ENCODE results near the gene NCAPH2. TPM values are rescaled to one million over a fixed set of nuclear protein-coding genes. Genes with fewer than 3 reads are reported as not detected.

NCAPH2 gene
- total and polyA plus RNA-seq, 2 of the 13 experiments (the other 11 are each of a cell fraction or from before 2014, with no cell fraction given): 28.1 to 64.4 TPM

DNA sequence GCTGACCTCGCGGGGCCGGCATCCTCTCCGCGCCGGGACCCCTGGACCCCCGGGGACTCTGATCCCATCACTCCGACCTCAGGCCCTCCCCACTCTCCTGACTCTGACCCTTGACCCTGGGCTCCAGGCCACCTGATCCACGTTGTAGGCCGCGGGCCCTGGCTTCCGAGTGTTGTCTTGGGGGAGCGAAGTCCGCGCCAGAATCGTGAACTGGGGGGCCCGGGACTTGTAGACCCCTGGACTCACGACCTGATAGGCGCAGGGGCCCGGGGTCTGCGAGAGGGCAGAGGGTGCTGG lies 22.5 kb downstream of the NCAPH2 start (continued):
- TF ChIP-seq, protein P1, sequence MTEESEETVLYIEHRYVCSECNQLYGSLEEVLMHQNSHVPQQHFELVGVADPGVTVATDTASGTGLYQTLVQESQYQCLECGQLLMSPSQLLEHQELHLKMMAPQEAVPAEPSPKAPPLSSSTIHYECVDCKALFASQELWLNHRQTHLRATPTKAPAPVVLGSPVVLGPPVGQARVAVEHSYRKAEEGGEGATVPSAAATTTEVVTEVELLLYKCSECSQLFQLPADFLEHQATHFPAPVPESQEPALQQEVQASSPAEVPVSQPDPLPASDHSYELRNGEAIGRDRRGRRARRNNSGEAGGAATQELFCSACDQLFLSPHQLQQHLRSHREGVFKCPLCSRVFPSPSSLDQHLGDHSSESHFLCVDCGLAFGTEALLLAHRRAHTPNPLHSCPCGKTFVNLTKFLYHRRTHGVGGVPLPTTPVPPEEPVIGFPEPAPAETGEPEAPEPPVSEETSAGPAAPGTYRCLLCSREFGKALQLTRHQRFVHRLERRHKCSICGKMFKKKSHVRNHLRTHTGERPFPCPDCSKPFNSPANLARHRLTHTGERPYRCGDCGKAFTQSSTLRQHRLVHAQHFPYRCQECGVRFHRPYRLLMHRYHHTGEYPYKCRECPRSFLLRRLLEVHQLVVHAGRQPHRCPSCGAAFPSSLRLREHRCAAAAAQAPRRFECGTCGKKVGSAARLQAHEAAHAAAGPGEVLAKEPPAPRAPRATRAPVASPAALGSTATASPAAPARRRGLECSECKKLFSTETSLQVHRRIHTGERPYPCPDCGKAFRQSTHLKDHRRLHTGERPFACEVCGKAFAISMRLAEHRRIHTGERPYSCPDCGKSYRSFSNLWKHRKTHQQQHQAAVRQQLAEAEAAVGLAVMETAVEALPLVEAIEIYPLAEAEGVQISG (CRISPR knock-in tag; IDR thresholded peaks at IDR 0.05): peak; percentile 29
- TF ChIP-seq NPAS2 (CRISPR knock-in tag; IDR thresholded peaks at IDR 0.05; ENCODE audit: borderline replicate concordance) (no peak), TBP (CRISPR knock-in tag; IDR thresholded peaks at IDR 0.05) (0 out of 2 replicates have a peak, but pooled peaks have one; percentile 46), NCOR1 (IDR thresholded peaks at IDR 0.05; ENCODE audit: borderline replicate concordance, low read length) (peak; percentile 56), NONO (IDR thresholded peaks at IDR 0.05) (no peak), NONO (CRISPR knock-in tag; conservative IDR thresholded peaks at IDR 0.05) (peak; percentile 98), ZNF430 (CRISPR knock-in tag; IDR thresholded peaks at IDR 0.05) (peak; percentile 19; the same call in 1 of the 2 replicates), ZNF143 (CRISPR knock-in tag; IDR thresholded peaks at IDR 0.05) (0 out of 2 replicates have a peak, but pooled peaks have one; percentile 9), NR2F1 (CRISPR knock-in tag; IDR thresholded peaks at IDR 0.05) (peak; percentile 10 to 76; a peak in 3 of 4 replicates), ZNF737 (CRISPR knock-in tag; IDR thresholded peaks at IDR 0.05; ENCODE audit: borderline replicate concordance) (peak; percentile 15; the same call in 1 of the 2 replicates), RAD21 (CRISPR knock-in tag; IDR thresholded peaks at IDR 0.05) (no peak)
- TF ChIP-seq, protein P2, sequence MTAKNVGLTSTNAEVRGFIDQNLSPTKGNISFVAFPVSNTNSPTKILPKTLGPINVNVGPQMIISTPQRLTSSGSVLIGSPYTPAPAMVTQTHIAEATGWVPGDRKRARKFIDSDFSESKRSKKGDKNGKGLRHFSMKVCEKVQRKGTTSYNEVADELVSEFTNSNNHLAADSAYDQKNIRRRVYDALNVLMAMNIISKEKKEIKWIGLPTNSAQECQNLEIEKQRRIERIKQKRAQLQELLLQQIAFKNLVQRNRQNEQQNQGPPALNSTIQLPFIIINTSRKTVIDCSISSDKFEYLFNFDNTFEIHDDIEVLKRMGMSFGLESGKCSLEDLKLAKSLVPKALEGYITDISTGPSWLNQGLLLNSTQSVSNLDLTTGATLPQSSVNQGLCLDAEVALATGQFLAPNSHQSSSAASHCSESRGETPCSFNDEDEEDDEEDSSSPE (CRISPR knock-in tag; IDR thresholded peaks at IDR 0.05): peak; percentile 43; the same call in 1 of the 2 replicates
- TF ChIP-seq, protein P3, sequence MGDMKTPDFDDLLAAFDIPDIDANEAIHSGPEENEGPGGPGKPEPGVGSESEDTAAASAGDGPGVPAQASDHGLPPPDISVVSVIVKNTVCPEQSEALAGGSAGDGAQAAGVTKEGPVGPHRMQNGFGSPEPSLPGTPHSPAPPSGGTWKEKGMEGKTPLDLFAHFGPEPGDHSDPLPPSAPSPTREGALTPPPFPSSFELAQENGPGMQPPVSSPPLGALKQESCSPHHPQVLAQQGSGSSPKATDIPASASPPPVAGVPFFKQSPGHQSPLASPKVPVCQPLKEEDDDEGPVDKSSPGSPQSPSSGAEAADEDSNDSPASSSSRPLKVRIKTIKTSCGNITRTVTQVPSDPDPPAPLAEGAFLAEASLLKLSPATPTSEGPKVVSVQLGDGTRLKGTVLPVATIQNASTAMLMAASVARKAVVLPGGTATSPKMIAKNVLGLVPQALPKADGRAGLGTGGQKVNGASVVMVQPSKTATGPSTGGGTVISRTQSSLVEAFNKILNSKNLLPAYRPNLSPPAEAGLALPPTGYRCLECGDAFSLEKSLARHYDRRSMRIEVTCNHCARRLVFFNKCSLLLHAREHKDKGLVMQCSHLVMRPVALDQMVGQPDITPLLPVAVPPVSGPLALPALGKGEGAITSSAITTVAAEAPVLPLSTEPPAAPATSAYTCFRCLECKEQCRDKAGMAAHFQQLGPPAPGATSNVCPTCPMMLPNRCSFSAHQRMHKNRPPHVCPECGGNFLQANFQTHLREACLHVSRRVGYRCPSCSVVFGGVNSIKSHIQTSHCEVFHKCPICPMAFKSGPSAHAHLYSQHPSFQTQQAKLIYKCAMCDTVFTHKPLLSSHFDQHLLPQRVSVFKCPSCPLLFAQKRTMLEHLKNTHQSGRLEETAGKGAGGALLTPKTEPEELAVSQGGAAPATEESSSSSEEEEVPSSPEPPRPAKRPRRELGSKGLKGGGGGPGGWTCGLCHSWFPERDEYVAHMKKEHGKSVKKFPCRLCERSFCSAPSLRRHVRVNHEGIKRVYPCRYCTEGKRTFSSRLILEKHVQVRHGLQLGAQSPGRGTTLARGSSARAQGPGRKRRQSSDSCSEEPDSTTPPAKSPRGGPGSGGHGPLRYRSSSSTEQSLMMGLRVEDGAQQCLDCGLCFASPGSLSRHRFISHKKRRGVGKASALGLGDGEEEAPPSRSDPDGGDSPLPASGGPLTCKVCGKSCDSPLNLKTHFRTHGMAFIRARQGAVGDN (CRISPR knock-in tag; IDR thresholded peaks at IDR 0.05): peak; percentile 86
- TF ChIP-seq, protein P4, sequence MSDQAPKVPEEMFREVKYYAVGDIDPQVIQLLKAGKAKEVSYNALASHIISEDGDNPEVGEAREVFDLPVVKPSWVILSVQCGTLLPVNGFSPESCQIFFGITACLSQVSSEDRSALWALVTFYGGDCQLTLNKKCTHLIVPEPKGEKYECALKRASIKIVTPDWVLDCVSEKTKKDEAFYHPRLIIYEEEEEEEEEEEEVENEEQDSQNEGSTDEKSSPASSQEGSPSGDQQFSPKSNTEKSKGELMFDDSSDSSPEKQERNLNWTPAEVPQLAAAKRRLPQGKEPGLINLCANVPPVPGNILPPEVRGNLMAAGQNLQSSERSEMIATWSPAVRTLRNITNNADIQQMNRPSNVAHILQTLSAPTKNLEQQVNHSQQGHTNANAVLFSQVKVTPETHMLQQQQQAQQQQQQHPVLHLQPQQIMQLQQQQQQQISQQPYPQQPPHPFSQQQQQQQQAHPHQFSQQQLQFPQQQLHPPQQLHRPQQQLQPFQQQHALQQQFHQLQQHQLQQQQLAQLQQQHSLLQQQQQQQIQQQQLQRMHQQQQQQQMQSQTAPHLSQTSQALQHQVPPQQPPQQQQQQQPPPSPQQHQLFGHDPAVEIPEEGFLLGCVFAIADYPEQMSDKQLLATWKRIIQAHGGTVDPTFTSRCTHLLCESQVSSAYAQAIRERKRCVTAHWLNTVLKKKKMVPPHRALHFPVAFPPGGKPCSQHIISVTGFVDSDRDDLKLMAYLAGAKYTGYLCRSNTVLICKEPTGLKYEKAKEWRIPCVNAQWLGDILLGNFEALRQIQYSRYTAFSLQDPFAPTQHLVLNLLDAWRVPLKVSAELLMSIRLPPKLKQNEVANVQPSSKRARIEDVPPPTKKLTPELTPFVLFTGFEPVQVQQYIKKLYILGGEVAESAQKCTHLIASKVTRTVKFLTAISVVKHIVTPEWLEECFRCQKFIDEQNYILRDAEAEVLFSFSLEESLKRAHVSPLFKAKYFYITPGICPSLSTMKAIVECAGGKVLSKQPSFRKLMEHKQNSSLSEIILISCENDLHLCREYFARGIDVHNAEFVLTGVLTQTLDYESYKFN (CRISPR knock-in tag; conservative IDR thresholded peaks at IDR 0.05): peak; percentile 78
- TF ChIP-seq, protein P5, sequence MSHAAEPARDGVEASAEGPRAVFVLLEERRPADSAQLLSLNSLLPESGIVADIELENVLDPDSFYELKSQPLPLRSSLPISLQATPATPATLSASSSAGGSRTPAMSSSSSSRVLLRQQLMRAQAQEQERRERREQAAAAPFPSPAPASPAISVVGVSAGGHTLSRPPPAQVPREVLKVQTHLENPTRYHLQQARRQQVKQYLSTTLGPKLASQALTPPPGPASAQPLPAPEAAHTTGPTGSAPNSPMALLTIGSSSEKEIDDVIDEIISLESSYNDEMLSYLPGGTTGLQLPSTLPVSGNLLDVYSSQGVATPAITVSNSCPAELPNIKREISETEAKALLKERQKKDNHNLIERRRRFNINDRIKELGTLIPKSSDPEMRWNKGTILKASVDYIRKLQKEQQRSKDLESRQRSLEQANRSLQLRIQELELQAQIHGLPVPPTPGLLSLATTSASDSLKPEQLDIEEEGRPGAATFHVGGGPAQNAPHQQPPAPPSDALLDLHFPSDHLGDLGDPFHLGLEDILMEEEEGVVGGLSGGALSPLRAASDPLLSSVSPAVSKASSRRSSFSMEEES (CRISPR knock-in tag; IDR thresholded peaks at IDR 0.05): peak; percentile 25; the same call in 1 of the 2 replicates

All from HepG2 (cell line).